NCI-H1694 treated with DMSO at 0.1 percent for 48 hours (cell line): ENCODE results near the gene PLCB1.
"Not testable (repeated sequence)": the region's sequence is repeated elsewhere in the genome, so short reads cannot be mapped to it uniquely, and the experiment has no call there.

Experiments
- DNase-seq: peaks from one replicate; lab custom pipeline; 2025; lab: John Stamatoyannopoulos, UW

The PLCB1 gene

DNA sequence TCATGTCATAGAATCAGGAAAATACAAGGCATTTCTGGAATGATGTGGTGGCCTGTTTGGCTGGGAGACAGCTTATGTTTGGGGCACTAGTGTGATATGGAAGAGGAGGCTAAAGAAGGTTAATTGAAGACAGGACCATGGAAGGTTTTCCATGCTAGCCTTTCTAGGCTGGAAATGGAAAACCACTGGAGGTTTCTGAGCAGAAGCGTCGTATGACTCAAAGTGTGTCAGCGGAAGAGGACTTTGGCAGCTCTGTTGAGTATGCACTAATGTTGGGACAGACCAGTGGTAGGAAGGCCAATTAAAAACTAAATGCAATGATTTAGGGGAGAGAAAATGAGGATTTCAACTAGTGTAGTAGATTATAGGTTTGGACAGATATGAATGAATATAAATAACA, 413.1 kb downstream of the PLCB1 start:
- no peak for DNase-seq

- no peak for DNase-seq
Observed at GRCh38 chr20:8547035-8547650, 415.1 kb downstream of the PLCB1 start.

DNA sequence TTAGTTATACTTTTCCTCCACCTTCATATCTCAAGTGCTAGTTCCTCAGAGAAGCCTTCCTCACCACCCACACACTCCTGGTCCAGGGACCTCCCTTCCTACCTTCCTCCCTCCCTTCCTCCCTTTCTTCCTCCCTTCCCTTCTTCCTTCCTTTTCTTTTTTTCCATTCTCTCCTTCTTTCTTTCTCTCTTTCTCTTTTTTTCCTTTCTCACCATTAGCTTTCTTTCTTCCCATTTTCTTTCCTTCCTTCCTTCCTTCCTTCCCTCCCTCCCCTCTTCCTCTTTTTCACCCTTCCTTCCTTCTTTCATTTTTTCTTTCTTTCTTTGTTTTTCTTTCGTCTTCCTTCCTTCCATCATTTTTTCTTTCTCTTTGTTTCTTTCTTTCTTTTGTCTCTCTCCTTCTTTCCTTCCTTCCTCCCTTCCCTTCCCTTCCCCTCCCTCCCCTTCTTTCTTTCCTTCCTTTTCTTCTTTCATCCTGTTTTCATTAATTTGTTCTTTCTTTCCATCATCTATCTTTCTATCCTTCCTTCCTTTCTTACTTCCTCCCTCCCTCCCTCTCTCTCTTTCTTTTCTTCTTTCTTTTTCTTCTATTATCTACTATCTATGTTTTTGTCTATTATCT, 416.0 kb downstream of the PLCB1 start:
- no peak for DNase-seq

DNA sequence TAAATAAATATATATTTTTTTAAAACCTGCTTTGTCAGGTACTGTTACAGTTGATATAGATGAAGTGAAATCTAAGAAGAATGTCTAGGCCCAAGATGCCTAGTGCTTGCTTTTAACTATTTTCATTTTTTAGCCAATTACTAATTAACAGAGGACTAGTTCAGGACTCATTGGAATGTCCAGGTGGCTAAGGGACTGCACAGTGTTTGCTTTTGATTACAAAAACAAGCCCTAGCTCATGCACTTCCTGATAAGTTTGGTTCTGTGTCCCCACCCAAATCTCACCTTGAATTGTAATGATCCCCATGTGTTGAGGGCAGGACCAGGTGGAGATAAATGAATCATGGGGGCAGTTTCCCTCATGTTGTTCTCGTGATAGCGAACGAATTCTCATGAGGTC, 417.1 kb downstream of the PLCB1 start:
- DNase-seq: no peak

GRCh38 chr20:8557711-8558110, 425.6 kb downstream of the PLCB1 start:
- DNase-seq: no peak

GRCh38 chr20:8562356-8562755, 430.3 kb downstream of the PLCB1 start:
- no peak for DNase-seq

- no peak for DNase-seq
Observed at GRCh38 chr20:8568075-8568474, 436.0 kb downstream of the PLCB1 start.

- DNase-seq: no peak
Observed at GRCh38 chr20:8569766-8570165, 437.7 kb downstream of the PLCB1 start.

- DNase-seq: no peak
Observed at GRCh38 chr20:8571611-8572010, 439.5 kb downstream of the PLCB1 start.

GRCh38 chr20:8573686-8574085, 441.6 kb downstream of the PLCB1 start:
- no peak for DNase-seq

GRCh38 chr20:8575114-8575513, 443.0 kb downstream of the PLCB1 start:
- DNase-seq: no peak

- DNase-seq: no peak
Observed at GRCh38 chr20:8578161-8578865, 446.2 kb downstream of the PLCB1 start.

DNA sequence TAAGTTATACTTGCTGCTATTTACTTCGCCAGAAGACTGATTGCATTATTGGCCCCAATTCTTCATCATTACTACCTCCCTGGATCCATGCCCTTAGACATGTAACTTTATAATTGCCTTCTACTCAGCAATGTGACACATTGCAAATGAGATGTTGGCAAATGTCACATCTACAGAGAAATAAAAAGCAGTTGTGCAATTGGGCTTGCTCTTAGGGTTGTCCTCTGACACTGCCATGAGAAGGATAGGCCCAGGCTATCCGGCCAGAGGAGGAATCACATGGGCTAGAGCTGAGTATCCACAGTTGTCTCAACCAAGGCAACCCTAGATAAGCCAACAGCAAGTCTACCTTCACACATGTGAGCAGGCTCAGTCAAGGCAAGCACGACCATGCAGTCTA, 447.0 kb downstream of the PLCB1 start:
- DNase-seq: no peak

- DNase-seq: no peak
Observed at GRCh38 chr20:8581446-8582183, 449.5 kb downstream of the PLCB1 start.

- DNase-seq: no peak
Observed at GRCh38 chr20:8583012-8583565, 451.0 kb downstream of the PLCB1 start.

- DNase-seq: no peak
Observed at GRCh38 chr20:8583566-8584043, 451.5 kb downstream of the PLCB1 start.

- DNase-seq: no peak
Observed at GRCh38 chr20:8587251-8587650, 455.2 kb downstream of the PLCB1 start.

GRCh38 chr20:8587810-8588209, 455.7 kb downstream of the PLCB1 start:
- DNase-seq: no peak

DNA sequence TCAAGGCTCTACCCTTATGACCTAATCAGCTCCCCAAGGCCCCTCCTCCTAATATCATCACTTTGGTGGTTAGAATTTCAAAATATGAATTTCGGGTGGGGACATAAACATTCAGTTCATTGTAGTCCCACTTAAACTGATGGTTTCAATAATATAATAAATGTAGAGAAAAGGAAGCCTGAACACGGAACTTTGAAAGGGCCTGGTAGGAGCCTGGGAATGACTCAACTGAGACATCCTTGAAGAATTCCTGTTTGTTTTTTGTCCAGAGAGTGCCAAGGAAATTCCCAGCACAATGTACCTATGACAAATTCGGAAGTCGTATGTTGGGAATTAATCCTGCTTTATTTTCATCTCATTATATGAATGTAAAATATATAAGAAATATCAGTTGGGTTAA, 457.9 kb downstream of the PLCB1 start:
- DNase-seq: no peak

GRCh38 chr20:8600910-8601541, 469.0 kb downstream of the PLCB1 start:
- DNase-seq: not testable (repeated sequence)

- DNase-seq: peak; percentile 6
Observed at GRCh38 chr20:8601542-8601912, 469.5 kb downstream of the PLCB1 start.
